ENCODE measurements around the gene PRPSAP1.

The PRPSAP1 gene

GRCh38 chr17:76376318-76377133, 22.8 kb upstream of the PRPSAP1 start:
- DNase-seq (ENCODE audit: low read depth, low spot score): no peak
- no peak for TF ChIP-seq CTCF (IDR thresholded peaks at IDR 0.05; ENCODE audit: low read depth, low read length)
- in situ Hi-C loops (cut with HindIII; ENCODE audit: low sequenced_read_pairs): no loop called here
- no peak overlapping the region for H3K4me3 ChIP-seq (ENCODE audit: low read depth, low read length)

- TF ChIP-seq CTCF (IDR thresholded peaks at IDR 0.05; ENCODE audit: low read depth, low read length): no peak
- in situ Hi-C loops (cut with HindIII; ENCODE audit: low sequenced_read_pairs): no loop called here
Measured at GRCh38 chr17:76371656-76372628, 18.2 kb upstream of the PRPSAP1 start.

GRCh38 chr17:76370261-76370993, 16.7 kb upstream of the PRPSAP1 start:
- H3K4me3 ChIP-seq (ENCODE audit: low read depth, low read length): no peak overlapping the region
- DNase-seq (ENCODE audit: low read depth, low spot score): peak; percentile 95
- in situ Hi-C loops (cut with HindIII; ENCODE audit: low sequenced_read_pairs): no loop called here
- peak; percentile 62 for TF ChIP-seq CTCF (IDR thresholded peaks at IDR 0.05; ENCODE audit: low read depth, low read length)

More at GRCh38 chr17:76371656-76372628, 18.2 kb upstream of the PRPSAP1 start:
- peak; percentile 97 for DNase-seq (ENCODE audit: low read depth, low spot score)
- no peak overlapping the region for H3K4me3 ChIP-seq (ENCODE audit: low read depth, low read length)

- TF ChIP-seq CTCF (IDR thresholded peaks at IDR 0.05; ENCODE audit: low read depth, low read length): no peak
- in situ Hi-C loops (cut with HindIII; ENCODE audit: low sequenced_read_pairs): no loop called here
- no peak for DNase-seq (ENCODE audit: low read depth, low spot score)
- H3K4me3 ChIP-seq (ENCODE audit: low read depth, low read length): no peak overlapping the region
Measured at GRCh38 chr17:76369804-76370203, 16.1 kb upstream of the PRPSAP1 start.

GRCh38 chr17:76369379-76369778, 15.7 kb upstream of the PRPSAP1 start:
- no peak for TF ChIP-seq CTCF (IDR thresholded peaks at IDR 0.05; ENCODE audit: low read depth, low read length)
- in situ Hi-C loops (cut with HindIII; ENCODE audit: low sequenced_read_pairs): no loop called here
- DNase-seq (ENCODE audit: low read depth, low spot score): no peak
- no peak overlapping the region for H3K4me3 ChIP-seq (ENCODE audit: low read depth, low read length)

- no peak overlapping the region for H3K4me3 ChIP-seq (ENCODE audit: low read depth, low read length)
- in situ Hi-C loops (cut with HindIII; ENCODE audit: low sequenced_read_pairs): no loop called here
- TF ChIP-seq CTCF (IDR thresholded peaks at IDR 0.05; ENCODE audit: low read depth, low read length): no peak
- no peak for DNase-seq (ENCODE audit: low read depth, low spot score)
Measured at GRCh38 chr17:76368545-76368944, 14.8 kb upstream of the PRPSAP1 start.

All from astrocyte of the spinal cord (primary cell).